DMS53 treated with DMSO at 0.1 percent for 48 hours (cell line): Measurements from ENCODE around the gene GP1BB.

Source experiments
- DNase-seq: peaks from one replicate; lab custom pipeline; 2025; ENCODE audit not compliant: unreplicated experiment; lab: John Stamatoyannopoulos, UW

GP1BB gene

DNA sequence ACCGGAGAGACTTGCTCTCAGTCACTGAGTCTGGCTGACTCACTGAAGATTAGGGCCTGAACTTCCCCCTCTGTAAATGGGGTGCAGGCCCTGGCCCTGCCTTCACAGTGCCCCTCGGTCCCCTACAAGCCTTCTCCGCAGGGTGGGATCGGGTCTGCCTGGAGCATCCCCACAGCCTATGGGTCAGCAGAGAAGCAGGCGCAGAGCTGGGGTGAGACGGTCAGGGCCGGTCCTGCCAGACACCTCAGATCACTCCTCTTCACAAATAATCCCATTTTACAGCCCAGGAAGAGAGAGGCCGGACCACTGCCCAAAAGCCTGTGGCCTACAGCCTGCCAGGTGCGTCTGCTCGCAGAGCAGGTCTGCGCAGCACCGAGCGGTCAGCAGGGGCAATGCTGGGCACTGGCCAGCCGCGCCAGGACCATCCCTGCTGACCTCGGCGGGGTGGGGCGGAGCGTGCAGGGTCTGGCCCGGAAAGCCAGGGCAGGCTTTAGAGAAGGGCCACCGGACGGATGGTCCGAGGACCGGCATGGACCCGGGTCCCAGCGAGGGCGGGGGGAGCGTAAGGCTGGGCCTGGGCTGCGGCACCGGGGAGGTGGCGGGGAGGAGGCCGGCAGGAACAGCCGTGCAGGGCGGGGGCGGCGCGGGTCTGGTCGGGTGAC, 9.6 kb upstream of the GP1BB start:
- DNase-seq = no peak

- DNase-seq = no peak
Observed at GRCh38 chr22:19714312-19715187, 8.8 kb upstream of the GP1BB start, which contains the start of gene SEPTIN5. SEPTIN5 (plus strand) TSS chr22:19714503; CDS start chr22:19714589, 86 bp downstream.

DNA sequence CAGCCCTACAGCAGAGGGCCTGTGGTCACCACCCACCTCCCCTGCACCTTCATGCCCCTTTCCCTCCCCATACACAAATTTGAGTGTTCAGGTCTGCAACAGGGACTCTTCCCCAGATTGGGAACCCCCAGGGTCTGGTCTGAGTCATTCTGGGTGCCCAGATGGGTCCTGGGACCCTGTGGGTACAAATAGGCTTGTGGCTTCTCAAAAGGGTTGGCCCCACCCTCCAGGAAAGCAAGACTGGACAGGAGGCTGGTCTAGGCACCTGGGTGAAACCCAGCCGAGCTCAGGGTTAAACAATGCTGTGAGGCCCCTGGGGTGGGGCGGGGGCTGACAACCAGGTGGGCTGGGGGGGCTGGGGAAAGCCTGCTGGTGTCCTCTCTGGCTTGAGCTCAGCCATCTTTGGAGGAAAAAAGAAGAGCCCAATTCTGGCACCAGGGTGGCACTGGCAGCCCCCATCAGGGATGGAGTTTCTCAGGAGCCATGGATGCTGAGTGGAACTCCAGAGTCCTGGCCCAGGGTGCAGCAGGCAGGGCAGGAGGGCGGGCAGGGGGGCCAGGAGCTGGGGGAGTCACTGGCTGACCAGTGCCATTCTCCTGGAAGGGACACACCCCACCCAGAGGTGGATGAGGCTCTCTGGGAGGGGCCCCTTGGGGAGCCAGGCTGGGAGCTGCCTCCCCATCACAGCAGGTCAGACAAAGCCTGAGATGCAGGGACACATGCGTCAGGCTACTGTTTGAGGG, 8.0 kb upstream of the GP1BB start:
- no peak for DNase-seq

DNA sequence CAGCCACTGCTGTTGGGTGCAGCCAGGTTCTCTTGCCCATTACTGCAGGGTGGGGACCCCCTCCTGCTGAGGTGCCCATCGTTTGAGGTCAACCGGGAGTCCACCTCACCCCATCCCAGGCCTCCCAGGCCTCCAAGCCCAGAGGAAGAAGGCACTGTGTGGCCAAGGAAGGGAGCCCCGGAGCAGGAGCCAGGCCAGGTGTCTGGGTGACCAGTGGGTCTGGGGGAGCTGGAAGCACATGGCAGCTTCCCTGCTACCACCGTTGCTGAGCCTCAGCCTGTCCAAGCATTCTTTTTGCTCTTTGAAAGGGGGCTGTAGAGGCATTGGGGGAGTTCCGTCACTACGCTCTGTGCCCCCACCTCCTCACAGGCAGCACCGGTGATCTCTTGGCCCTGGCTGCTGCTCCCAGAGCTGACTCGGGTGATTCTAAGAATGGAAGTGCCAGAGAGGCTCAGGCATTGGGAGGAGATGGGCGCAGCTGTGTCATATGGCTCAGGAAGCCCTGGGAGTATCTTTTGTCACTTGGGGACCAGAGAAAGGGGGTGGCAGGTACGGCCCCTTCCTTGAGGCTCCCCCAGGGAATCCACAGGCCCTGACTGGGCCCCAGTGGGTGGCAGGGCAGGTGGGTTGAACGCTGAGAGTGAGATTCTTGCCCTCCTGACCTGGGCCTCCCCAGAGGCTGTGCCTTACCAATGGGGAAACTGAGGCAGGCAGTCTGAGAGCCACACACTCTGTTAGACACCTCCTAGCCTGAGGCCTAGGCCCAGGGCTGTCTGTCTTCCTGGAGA, 7.1 kb upstream of the GP1BB start:
- DNase-seq = no peak

DNA sequence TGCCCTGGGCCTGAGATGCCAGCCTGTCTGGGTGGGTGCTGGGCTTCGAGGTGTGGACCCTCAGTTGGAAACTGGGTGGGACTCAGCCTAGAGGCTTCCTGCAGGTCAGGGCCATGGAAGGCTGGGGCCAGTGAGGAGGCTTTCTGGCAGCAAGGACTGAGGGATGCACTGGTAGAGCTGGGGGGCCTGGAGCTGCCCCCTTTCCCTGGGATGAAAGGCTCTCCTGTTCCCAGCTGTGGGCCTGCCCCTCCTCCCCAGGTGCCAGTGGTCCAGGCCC, 6.6 kb upstream of the GP1BB start:
- DNase-seq = no peak

DNA sequence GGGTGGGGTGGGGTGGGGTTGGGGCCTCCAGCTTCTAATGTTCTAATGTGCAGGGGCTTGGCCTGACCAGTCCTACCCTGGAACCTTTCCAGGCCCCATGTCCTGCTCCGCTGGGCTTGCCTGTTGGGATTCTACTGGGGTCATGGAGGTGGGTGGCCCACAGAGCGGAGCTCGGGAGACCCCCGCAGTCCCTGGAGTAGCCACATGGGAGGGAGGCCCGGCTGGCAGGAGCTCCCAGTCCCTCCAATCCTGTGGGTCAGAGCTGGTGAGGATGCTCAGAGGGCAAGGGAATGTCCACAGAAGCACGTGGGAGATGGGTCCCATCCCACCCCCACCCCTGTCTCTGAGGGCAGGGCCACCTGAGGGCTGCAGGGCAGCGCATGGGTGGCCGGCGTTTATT, 6.2 kb upstream of the GP1BB start:
- DNase-seq = no peak

- DNase-seq = peak; percentile 3
Observed at GRCh38 chr22:19717691-19718455, 5.5 kb upstream of the GP1BB start.

GRCh38 chr22:19718456-19719049, 4.8 kb upstream of the GP1BB start:
- DNase-seq = no peak

GRCh38 chr22:19719050-19719482, 4.3 kb upstream of the GP1BB start:
- no peak for DNase-seq

DNA sequence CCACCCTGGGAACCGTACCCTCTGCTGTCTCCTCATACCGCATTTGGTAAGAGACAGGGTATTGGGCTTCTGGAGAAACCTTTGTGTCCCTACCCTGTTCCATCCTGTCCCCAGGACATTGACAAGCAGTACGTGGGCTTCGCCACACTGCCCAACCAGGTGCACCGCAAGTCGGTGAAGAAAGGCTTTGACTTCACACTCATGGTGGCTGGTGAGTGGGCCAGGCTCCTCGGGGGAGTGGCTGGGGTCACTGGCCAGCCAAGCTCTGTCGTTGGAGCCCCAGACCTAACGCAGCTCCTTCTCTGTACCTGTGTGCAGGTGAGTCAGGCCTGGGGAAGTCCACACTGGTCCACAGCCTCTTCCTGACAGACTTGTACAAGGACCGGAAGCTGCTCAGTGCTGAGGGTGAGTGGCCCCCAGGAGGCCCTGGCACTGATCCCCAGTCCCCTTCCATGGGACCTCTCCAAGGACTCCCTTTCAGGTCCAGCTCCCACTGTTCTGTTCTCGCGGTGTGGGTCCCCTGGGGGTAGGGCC, 3.8 kb upstream of the GP1BB start:
- DNase-seq = no peak

DNA sequence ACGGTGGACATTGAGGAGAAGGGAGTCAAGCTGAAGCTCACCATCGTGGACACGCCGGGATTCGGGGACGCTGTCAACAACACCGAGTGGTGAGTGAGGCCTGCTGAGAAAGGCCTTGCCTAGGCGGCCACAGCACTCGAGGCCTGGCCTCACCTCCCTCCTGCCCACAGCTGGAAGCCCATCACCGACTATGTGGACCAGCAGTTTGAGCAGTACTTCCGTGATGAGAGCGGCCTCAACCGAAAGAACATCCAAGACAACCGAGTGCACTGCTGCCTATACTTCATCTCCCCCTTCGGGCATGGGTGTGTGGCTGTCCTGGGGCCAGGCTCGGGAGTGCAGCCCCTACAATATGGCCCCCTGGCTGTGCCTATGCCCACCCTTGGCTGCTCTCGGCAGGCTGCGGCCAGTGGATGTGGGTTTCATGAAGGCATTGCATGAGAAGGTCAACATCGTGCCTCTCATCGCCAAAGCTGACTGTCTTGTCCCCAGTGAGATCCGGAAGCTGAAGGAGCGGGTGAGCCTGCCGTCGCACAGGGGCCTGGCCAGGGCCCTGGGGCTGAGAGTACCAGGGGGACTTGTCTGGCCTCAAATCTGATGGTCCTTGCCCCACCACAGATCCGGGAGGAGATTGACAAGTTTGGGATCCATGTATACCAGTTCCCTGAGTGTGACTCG, 3.0 kb upstream of the GP1BB start:
- no peak for DNase-seq

DNA sequence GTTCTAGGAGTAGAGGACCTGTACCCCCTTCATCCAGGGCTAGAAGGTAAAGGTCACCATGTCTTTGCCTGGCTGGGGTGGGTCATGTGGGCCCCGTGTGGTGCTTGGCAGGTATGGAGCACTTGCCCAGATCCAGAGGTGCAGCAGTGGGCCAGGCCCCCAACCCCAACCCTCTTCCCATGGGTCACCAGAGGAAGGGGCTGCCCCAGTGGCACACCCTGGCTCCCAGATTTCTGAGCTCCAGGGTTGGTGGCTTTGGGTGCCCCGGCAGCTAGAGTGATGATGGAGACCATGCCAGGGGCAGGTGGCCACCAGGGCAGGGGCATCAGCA, 2.4 kb upstream of the GP1BB start:
- no peak for DNase-seq

- DNase-seq = no peak
Observed at GRCh38 chr22:19721330-19722177, 1.8 kb upstream of the GP1BB start.

- DNase-seq = no peak
Observed at GRCh38 chr22:19722178-19722981, 959 bp upstream of the GP1BB start.

- no peak for DNase-seq
Observed at GRCh38 chr22:19722982-19723231, 432 bp upstream of the GP1BB start.

DNA sequence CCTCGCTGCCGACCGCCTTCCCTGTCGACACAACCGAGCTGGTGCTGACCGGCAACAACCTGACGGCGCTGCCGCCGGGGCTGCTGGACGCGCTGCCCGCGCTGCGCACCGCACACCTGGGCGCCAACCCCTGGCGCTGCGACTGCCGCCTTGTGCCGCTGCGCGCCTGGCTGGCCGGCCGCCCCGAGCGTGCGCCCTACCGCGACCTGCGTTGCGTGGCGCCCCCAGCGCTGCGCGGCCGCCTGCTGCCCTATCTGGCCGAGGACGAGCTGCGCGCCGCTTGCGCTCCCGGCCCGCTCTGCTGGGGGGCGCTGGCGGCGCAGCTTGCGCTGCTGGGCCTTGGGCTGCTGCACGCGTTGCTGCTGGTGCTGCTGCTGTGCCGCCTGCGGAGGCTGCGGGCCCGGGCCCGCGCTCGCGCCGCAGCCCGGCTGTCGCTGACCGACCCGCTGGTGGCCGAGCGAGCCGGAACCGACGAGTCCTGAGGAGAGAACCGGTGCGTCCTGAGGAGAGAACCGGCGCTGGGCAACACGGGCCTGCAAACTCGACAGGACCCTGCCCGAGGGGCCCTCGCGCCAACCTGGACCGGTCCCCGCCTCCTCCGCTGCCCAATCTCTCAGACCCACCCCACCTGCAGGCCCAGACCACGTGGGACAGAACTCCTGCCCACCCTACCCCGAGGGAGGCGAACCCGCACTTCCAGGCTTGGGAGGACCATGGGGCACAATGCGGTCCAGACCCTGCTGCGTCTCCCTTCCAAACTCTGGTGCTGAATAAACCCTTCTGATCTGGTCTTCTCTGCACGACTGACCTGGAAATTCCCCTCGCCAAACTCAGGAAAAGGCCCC, 866 bp downstream of the GP1BB start:
- DNase-seq = no peak
